OCI-LY1 (cell line): ENCODE results near the gene BTBD16.

Experiments used
- CTCF ChIP-seq: fragments of 200-600 bp; sonication (generic), shearing (Covaris generic); IDR thresholded peaks from 2 replicates; pipeline ENCODE4 v1.5.1; 2017; ENCODE audit warnings: mild to moderate bottlenecking, antibody characterized with exemption, low read length, moderate library complexity, mixed read lengths
- EZH2 ChIP-seq: fragments of 200-600 bp; sonication (generic), shearing (Covaris generic); IDR thresholded peaks from 2 replicates; pipeline ENCODE4 v1.8.0; 2017; ENCODE audit warnings: borderline replicate concordance, mixed run types, mild to moderate bottlenecking, antibody characterized with exemption, low read length, moderate library complexity, mixed read lengths

- TF ChIP-seq EZH2 (no peak), CTCF (no peak)
These were observed 6.5 kb downstream of the BTBD16 start for GRCh38 chr10:122277526-122278136.
